ENCODE data around the gene LYPD4. TPM values are rescaled to one million over a fixed set of nuclear protein-coding genes. Genes with fewer than 3 reads are reported as not detected.
"Not testable (repeated sequence)": the region's sequence is repeated elsewhere in the genome, so short reads cannot be mapped to it uniquely, and the experiment has no call there.

LYPD4 gene
- total RNA-seq, 2 experiments from 2014 or later = not detected

DNA sequence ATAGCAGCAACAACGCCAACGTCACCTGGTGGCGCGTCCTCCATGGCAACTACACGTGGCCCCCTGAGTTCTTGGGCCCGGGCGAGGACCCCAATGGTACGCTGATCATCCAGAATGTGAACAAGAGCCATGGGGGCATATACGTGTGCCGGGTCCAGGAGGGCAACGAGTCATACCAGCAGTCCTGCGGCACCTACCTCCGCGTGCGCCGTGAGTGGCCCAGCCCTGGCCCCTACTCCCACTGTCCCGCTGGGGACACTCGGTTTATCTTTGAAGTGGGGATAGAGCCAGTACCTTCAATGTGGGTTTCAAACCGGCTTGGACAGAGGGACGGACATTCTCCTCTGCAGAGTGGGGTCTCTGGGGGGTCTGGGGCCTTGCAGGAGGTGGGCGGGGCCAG is 34.6 kb upstream of the LYPD4 start:
- no peak for TF ChIP-seq CTCF (IDR thresholded peaks at IDR 0.05)
- no peaks in the 10 kb centered on the region for H3K27me3 Mint-ChIP-seq
- peaks cover 6% of the 10 kb centered on the region for H3K36me3 Mint-ChIP-seq (ENCODE audit: low read depth)
- ChIA-PET CTCF (no interaction called here), POLR2A (interaction anchor here (2.8 to 13.4 kb wide), 2 partner anchors 7 to 19 kb away, joined by 17 to 282 read pairs; partner anchors contain the start of genes ARHGEF1 and RPS19)
- DNase-seq (no peak), ATAC-seq (no peak)
- H3K4me3 Mint-ChIP-seq = no peak overlapping the region
- peak overlapping the region; percentile 84 for H3K27ac Mint-ChIP-seq
- H3K4me1 Mint-ChIP-seq (ENCODE audit: low read depth) = peaks cover 63% of the 10 kb centered on the region
- intact Hi-C loops (cut with micrococcal nuclease) = no loop called here
- H3K9me3 Mint-ChIP-seq = no peaks in the 10 kb centered on the region

DNA sequence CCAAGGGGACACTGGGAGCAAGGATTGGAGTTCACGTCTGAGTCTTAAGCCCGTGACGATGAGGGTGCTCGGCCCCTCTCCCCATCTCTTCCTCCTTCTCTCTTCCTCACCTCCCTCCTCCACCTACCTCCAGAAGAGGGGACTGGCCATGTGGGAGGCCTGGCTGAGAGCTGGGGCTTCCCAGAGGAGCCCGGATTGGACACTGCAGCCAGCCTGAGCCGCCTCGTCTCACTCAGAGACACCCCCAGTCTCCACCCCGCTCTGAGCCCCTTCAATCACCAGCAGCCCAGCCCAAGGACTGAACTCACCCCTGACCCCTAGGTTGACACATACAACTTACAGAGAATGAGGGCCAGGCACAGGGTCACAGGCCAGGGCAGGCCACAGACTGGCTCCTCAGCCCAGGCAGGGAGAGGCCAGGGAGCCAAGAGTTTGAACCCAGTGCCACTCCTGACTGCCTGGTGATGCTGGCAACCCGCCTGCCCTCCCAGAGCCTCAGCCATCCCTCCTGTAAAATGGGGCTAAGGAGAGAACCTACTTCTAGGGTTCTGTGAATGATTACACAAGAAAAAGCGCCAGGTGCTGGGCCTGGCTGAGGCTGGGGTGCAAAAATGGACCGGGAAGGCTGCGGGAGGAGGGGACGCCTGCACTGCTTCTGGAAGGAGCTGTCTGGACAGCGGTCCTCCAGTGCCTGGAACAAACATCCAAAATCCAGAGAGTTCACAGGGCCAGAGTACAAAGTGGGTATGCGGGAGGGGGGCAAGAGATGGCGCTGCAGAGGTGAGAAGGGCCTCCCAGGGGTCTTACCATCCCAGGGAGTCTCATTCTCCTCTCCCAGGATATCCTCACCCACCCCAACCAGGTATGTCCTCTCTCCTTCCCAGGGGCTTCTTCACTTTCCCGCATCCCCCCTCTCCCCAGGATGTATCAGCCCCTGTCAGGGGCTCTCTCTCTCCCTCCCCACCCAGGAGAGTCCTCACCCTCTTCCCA is 33.7 kb upstream of the LYPD4 start:
- DNase-seq = peak; percentile 64
- Mint-ChIP-seq H3K4me3 (peak overlapping the region; percentile 74), H3K9me3 (no peaks in the 10 kb centered on the region), H3K27me3 (no peaks in the 10 kb centered on the region), H3K4me1 (ENCODE audit: low read depth) (peaks cover 67% of the 10 kb centered on the region), H3K36me3 (ENCODE audit: low read depth) (peaks cover 2% of the 10 kb centered on the region), H3K27ac (peak overlapping the region; percentile 84)
- intact Hi-C loops (cut with micrococcal nuclease) = no loop called here
- ChIA-PET POLR2A (interaction anchor here (1.0 to 13.4 kb wide), 7 partner anchors 8 to 72 kb away, joined by 3 to 282 read pairs (median 8); partner anchors contain the start of genes ARHGEF1 and RPS19), CTCF (interaction anchor here (1.5 to 2.4 kb wide), 2 partner anchors 73 to 80 kb away, joined by 5 to 12 read pairs; no protein-coding TSS in a partner anchor)
- peak; percentile 43 for ATAC-seq
- no peak for TF ChIP-seq CTCF (IDR thresholded peaks at IDR 0.05)

DNA sequence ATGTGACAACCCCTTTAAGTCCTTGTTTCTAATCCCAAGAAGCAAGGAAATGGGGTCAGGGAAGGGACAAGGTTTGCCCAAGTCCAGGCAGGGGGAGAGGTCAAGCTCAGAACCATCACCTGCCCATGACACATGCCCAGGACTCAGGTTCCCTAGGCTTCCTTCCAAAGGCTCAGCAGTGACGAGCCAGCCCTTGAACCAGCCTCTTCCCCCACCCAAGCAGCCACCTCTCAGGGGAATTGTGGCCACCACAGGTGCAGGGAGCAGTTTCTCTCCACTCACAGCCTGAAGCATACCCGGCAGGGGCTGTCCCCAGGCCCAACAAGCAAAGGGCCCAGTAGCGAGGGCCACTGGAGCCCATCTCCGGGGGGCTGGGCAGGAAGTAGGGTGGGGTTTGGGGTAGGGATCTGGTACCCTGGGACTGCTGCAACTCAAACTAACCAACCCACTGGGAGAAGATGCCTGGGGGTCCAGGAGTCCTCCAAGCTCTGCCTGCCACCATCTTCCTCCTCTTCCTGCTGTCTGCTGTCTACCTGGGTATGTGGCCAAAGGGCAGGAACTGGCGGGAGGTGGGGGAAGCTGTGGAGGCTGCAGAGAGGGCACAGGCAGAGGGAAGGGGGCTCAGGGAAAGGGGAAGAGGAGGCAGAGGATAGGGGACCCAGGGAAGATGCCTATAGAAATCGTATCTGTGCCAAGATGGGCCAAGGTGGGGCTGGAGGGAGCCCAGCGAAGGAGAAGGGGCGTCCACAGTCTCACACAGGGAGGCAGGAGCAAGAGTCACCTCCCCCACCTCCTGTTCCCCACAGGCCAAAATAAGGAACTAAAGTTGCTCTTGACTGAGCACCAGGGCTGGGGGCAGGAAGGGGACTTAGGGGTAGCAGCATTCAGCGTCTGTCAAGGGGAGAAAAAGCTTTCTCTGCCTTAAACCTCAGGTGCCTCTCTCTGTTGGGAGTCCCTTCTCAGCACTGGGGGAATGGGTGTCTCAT is 32.7 kb upstream of the LYPD4 start, which contains the start of gene CD79A:
TSS of gene CD79A (plus strand) at position 433 of the 986 bp plus-strand sequence. CDS start at position 459, 26 bp downstream.
- no peak for TF ChIP-seq CTCF (IDR thresholded peaks at IDR 0.05)
- ChIA-PET CTCF (interaction anchor here (0.9 to 5.9 kb wide), 4 partner anchors 7 to 81 kb away, joined by 3 to 61 read pairs (median 8); partner anchors contain the start of gene ARHGEF1), POLR2A (interaction anchor here (0.9 to 13.4 kb wide), 13 partner anchors 8 to 73 kb away, joined by 3 to 282 read pairs (median 4); partner anchors contain the start of genes ARHGEF1 and RPS19)
- no peaks in the 10 kb centered on the region for H3K9me3 Mint-ChIP-seq
- H3K36me3 Mint-ChIP-seq (ENCODE audit: low read depth) = peaks cover 9% of the 10 kb centered on the region
- peak within 1 kb of the TSS; percentile 74 for H3K4me3 Mint-ChIP-seq
- peak within 1 kb of the TSS; percentile 84 for H3K27ac Mint-ChIP-seq
- no peaks in the 10 kb centered on the region for H3K27me3 Mint-ChIP-seq
- ATAC-seq (peak; percentile 32), DNase-seq (peak; percentile 65)
- intact Hi-C loops (cut with micrococcal nuclease) = no loop called here
- H3K4me1 Mint-ChIP-seq (ENCODE audit: low read depth) = peaks cover 69% of the 10 kb centered on the region

DNA sequence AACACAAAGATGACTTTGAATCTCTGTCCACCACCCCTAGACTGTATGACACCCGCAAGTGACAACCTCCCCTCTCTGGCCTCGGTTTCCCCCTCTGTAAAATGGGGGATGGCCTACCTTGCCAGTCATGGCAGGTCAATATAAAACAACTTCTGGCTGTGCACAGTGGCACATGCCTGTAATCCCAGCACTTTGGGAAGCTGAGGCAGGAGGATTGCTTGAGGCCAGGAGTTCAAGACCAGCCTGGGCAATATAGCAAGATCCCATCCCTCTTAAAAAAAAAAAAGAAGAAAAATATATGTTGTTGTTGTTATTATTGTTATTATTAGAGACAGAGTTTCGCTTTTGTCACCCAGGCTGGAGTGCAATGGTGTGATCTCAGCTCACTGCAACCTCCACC is 31.5 kb upstream of the LYPD4 start:
- peaks cover 20% of the 10 kb centered on the region for H3K36me3 Mint-ChIP-seq (ENCODE audit: low read depth)
- peak overlapping the region; percentile 40 for H3K4me3 Mint-ChIP-seq
- H3K27me3 Mint-ChIP-seq; ATAC-seq; H3K9me3 Mint-ChIP-seq; intact Hi-C loops (cut with micrococcal nuclease): not testable (repeated sequence)
- peak overlapping the region; percentile 92 for H3K27ac Mint-ChIP-seq
- peak; percentile 1 for DNase-seq
- CTCF ChIA-PET = interaction anchor here (2.4 to 5.9 kb wide), 2 partner anchors 9 to 76 kb away, joined by 12 to 61 read pairs; partner anchors contain the start of gene ARHGEF1
- H3K4me1 Mint-ChIP-seq (ENCODE audit: low read depth) = peaks cover 74% of the 10 kb centered on the region
- POLR2A ChIA-PET = interaction anchor here (0.9 to 13.4 kb wide), 7 partner anchors 8 to 70 kb away, joined by 3 to 282 read pairs (median 8); partner anchors contain the start of genes ARHGEF1 and RPS19

Data from activated CD8-positive, alpha-beta T cell treated with anti-CD3 and anti-CD28 coated beads for 36 hours (primary cell).